ENCODE measurements around the gene PROX2.
A peak's percentile ranks its signal among the peaks of the same experiment; 100 is the strongest.

PROX2 gene

GRCh38 chr14:74841230-74842207 lies 34.4 kb downstream of the PROX2 start:
- DNase-seq (ENCODE audit: low read depth) = no peak

GRCh38 chr14:74840603-74841030 lies 35.3 kb downstream of the PROX2 start:
- DNase-seq (ENCODE audit: low read depth) = no peak

GRCh38 chr14:74838166-74838565 lies 37.8 kb downstream of the PROX2 start:
- DNase-seq (ENCODE audit: low read depth) = peak; percentile 50

DNA sequence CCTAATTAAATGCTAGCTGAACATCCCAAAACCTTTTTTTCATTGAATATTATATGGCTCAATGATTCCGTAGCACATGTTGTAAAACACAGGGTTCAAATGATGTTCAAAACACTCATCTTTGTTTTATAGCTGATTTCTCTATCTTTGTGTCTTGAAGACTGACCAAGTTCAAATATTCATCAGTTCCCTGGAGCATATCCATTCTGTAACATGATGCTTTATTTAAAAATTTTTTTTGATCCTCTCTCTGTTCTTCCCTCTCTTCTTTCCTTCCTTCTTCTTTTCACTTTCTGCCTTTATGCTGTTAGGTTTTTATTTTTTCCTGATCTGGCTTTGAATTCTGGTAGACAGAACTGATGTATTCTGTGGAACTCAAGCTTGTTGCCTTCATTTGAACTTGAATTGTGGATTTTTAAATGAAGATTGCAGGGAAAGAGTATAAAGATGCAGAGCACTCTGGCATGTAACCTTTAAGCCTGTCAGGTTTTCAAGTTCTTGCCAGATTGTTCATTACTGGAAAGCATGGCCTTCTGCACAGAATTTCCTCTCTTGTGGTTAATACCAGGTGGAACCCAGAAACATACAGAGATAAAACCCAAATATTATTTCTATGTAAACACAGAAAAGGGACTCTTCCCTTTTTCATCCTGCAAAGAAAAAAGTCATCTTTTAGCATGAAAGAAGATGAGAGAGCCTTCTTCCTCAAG lies 39.5 kb downstream of the PROX2 start:
- peak; percentile 58 for DNase-seq (ENCODE audit: low read depth)

DNA sequence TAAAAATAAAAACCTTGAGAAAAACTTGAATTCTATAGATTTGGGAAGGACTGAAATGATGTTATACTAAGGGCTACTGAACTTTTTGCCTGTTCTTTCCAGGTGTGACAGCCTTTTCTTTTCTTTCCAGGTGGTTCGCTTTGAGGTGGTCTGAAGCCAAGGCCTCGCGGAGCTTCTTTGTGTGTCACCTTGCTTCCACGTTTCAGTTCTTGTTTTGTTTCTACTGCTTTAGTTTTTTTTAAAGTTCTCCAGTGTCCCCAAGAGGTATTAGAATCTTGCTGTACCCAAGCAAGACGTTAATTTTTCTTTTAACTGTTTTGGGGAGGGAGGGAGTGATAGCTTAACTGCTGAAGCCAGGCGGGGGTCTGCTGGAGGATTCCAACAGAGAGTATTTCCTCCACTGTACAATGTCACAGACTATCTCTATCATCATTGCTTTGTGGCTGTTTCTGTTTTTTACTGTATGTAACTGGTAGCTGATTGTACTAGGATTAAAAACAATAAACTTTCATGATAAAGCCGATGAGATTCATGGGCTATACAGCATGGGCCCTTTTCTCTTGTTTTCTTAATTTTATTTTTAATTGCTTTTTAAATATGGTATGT lies 40.2 kb downstream of the PROX2 start:
- DNase-seq (ENCODE audit: low read depth) = no peak

DNA sequence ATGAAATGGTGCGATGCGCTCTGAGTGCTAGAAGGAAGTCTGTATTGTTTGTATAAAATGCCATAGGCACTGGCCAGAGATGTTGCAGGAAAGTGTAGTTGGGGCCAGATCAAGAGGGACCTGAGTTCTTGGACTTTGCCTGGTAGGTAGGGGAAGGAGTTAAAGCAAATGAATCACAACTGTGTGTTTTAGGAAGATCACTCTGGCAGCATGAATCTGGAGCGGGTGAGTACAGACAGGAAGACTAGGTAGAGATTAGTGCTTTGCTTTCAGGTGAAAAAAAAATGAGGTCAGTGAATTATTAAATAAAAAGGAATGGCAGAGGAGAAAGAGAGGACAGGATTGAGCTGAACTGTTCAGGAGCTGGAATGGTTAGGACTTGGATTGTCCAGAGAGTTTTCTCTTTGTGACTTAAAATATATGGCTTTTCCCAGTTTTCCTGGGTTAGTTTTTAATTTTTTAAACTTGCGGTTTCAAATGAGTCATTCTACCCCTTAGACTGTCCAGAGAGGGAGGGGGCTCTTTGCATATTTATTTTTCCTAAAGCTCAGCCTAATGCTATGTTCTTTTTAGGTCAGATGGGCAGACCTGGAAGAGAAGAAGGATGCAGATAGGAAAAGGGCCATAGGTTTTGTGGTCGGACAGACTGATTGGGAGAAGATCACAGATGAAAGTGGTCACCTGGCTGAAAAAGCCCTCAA lies 41.1 kb downstream of the PROX2 start:
- peak; percentile 33 for DNase-seq (ENCODE audit: low read depth)

DNA sequence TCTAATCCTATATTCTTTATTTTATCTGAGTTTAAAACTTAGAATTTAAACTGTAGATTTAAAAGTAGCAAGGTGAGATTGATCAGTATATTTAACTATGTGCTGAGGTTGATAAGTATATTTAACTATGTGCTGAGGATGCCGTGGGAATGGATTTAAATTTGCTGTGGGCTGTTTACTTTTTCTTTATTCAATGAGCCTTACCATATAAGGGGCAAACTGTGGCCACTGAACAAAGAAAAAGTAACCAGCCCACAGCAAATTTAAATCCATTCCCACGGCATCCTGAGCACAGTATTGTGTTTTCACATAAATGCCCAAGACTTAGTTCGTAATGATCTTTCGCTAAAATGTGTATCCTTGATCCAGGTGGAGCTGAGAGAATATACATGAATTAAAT lies 43.1 kb downstream of the PROX2 start:
- DNase-seq (ENCODE audit: low read depth) = no peak

DNA sequence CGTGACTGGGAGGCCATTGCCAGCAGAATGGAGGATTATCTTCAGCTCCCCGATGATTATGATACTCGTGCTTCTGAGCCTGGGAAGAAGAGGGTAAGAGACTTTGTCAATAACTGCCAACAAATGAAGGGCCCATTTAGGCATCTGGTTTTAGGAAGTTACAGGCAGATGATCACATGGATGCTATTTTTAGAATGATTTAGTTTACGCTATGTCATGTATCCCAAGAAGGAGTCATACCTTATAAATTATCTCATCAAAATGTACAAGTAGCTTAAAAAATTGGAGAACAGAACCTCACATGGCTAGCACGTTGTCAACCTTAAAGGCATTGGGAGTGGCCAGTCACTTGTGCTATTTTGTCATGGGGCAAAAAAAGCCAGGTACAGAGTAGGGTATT lies 46.7 kb downstream of the PROX2 start:
- no peak for DNase-seq (ENCODE audit: low read depth)

DNA sequence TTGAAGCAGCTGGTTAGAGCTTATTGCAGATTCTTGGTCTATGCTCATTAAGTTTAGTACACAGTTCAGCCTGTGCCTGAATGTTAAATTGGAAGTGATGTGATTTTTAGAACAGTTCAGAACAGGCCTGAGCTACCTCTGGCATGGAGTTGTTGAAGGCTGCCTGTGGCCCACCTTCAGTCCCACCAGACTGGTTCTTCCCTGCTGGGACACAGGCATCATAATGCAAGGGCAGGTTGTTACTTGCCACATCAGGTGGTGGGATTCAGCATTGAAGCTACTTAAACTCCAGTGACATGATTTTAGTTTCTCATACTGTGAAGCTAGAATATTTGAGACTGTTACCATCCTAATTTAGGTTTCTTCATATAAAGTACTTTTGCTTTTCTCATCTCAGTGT lies 49.4 kb downstream of the PROX2 start:
- no peak for DNase-seq (ENCODE audit: low read depth)

Data from iris pigment epithelial cell (primary cell).